Stimulated activated CD4-positive, alpha-beta T cell treated with anti-CD3 and anti-CD28 coated beads, Interleukin-4, amount 100 ng/mL, for 24 hours (primary cell): ENCODE results near the gene SLC12A1.

ENCODE experiments used
- DNase-seq: peaks from one replicate; pipeline ENCODE4 v3.0.0-alpha.2; 2020

Gene SLC12A1

GRCh38 chr15:48205981-48206380 is at the start of gene SLC12A1:
SLC12A1 (plus strand) TSS chr15:48206302; CDS start chr15:48207720, 1,418 bp downstream.
- DNase-seq, result no peak

- DNase-seq, result no peak
Observed at GRCh38 chr15:48168616-48169015, 37.5 kb upstream of the SLC12A1 start.

- DNase-seq, result no peak
Observed at GRCh38 chr15:48170981-48171380, 35.1 kb upstream of the SLC12A1 start.

- no peak for DNase-seq
Observed at GRCh38 chr15:48175126-48175525, 31.0 kb upstream of the SLC12A1 start.

GRCh38 chr15:48176112-48176511 is 30.0 kb upstream of the SLC12A1 start:
- no peak for DNase-seq

GRCh38 chr15:48176957-48177356 is 29.1 kb upstream of the SLC12A1 start:
- DNase-seq, result no peak

GRCh38 chr15:48177383-48177765 is 28.7 kb upstream of the SLC12A1 start:
- DNase-seq, result no peak

GRCh38 chr15:48177766-48178647 is 28.1 kb upstream of the SLC12A1 start, which contains the start of gene MYEF2:
MYEF2 (minus strand) TSS chr15:48178295; CDS start chr15:48178237, 58 bp downstream.
- peak; percentile 68 for DNase-seq

- no peak for DNase-seq
Observed at GRCh38 chr15:48178648-48178931, 27.5 kb upstream of the SLC12A1 start.

GRCh38 chr15:48182749-48183148 is 23.4 kb upstream of the SLC12A1 start:
- no peak for DNase-seq

- no peak for DNase-seq
Observed at GRCh38 chr15:48185529-48185928, 20.6 kb upstream of the SLC12A1 start.

- DNase-seq, result no peak
Observed at GRCh38 chr15:48186271-48186670, 19.8 kb upstream of the SLC12A1 start.

- DNase-seq, result peak; percentile 12
Observed at GRCh38 chr15:48190932-48191573, 15.0 kb upstream of the SLC12A1 start.

- DNase-seq, result no peak
Observed at GRCh38 chr15:48191574-48192225, 14.4 kb upstream of the SLC12A1 start, which contains the start of gene CTXN2. CTXN2 (plus strand) TSS chr15:48191665; CDS start chr15:48201301, 9,636 bp downstream.

- no peak for DNase-seq
Observed at GRCh38 chr15:48202068-48202467, 4.0 kb upstream of the SLC12A1 start.

GRCh38 chr15:48221261-48221660 is 15.2 kb downstream of the SLC12A1 start:
- DNase-seq, result no peak

GRCh38 chr15:48221885-48222284 is 15.8 kb downstream of the SLC12A1 start:
- no peak for DNase-seq

- DNase-seq, result no peak
Observed at GRCh38 chr15:48222627-48223026, 16.5 kb downstream of the SLC12A1 start.

GRCh38 chr15:48225771-48226170 is 19.7 kb downstream of the SLC12A1 start:
- DNase-seq, result no peak

GRCh38 chr15:48230498-48230897 is 24.4 kb downstream of the SLC12A1 start:
- DNase-seq, result no peak

- DNase-seq, result no peak
Observed at GRCh38 chr15:48233246-48233645, 27.1 kb downstream of the SLC12A1 start.

- DNase-seq, result no peak
Observed at GRCh38 chr15:48239334-48239733, 33.2 kb downstream of the SLC12A1 start.

GRCh38 chr15:48242015-48242414 is 35.9 kb downstream of the SLC12A1 start:
- DNase-seq, result no peak

- no peak for DNase-seq
Observed at GRCh38 chr15:48242535-48242934, 36.4 kb downstream of the SLC12A1 start.
